NCI-H1417 treated with DMSO at 0.1 percent for 48 hours (cell line): ENCODE measurements around the gene VCL.
"Not testable (repeated sequence)": the region's sequence is repeated elsewhere in the genome, so short reads cannot be mapped to it uniquely, and the experiment has no call there.

ENCODE experiments used
- DNase-seq: peaks from one replicate; lab custom pipeline; 2025; lab: John Stamatoyannopoulos, UW

VCL gene

GRCh38 chr10:73997787-73998622 is at the start of gene VCL:
Gene VCL (plus strand): TSS chr10:73998116. CDS start chr10:73998208, 92 bp downstream.
- peak; percentile 69 for DNase-seq

GRCh38 chr10:73948947-73949633 is 48.8 kb upstream of the VCL start:
- DNase-seq: no peak

- DNase-seq: no peak
These were observed 47.6 kb upstream of the VCL start for GRCh38 chr10:73950155-73950948.

GRCh38 chr10:73953665-73954064 is 44.3 kb upstream of the VCL start:
- no peak for DNase-seq

- no peak for DNase-seq
These were observed 43.2 kb upstream of the VCL start for GRCh38 chr10:73954737-73955136.

- DNase-seq: no peak
These were observed 42.2 kb upstream of the VCL start for GRCh38 chr10:73955719-73956118.

GRCh38 chr10:73956476-73957359 is 41.2 kb upstream of the VCL start:
- DNase-seq: no peak

- no peak for DNase-seq
These were observed 38.3 kb upstream of the VCL start for GRCh38 chr10:73959484-73960243.

GRCh38 chr10:73962386-73962785 is 35.5 kb upstream of the VCL start:
- no peak for DNase-seq

- not testable (repeated sequence) for DNase-seq
These were observed 34.4 kb upstream of the VCL start for GRCh38 chr10:73963533-73963932.

- DNase-seq: no peak
These were observed 33.2 kb upstream of the VCL start for GRCh38 chr10:73964743-73965142.

- not testable (repeated sequence) for DNase-seq
These were observed 32.5 kb upstream of the VCL start for GRCh38 chr10:73965267-73965889.

- no peak for DNase-seq
These were observed 31.8 kb upstream of the VCL start for GRCh38 chr10:73965890-73966768.

- no peak for DNase-seq
These were observed 30.9 kb upstream of the VCL start for GRCh38 chr10:73967022-73967429.

GRCh38 chr10:73967544-73967943 is 30.4 kb upstream of the VCL start:
- DNase-seq: no peak

- no peak for DNase-seq
These were observed 29.8 kb upstream of the VCL start for GRCh38 chr10:73968098-73968521.

GRCh38 chr10:73969224-73969841 is 28.6 kb upstream of the VCL start:
- DNase-seq: no peak

GRCh38 chr10:73970845-73971244 is 27.1 kb upstream of the VCL start:
- DNase-seq: no peak
